Parathyroid adenoma (tissue), 2 donors: ENCODE measurements around the gene DIP2C.

Experiments used
- H2AFZ ChIP-seq: fragments of 300-600 bp; sonication (generic); one replicate; pipeline ENCODE4 v1.7.0; 2017; ENCODE audit warnings: antibody characterized with exemption, mild to moderate bottlenecking
- H3K27ac ChIP-seq: fragments of 300-600 bp; sonication (generic); one replicate; pipeline ENCODE4 v1.7.0; 2017
- H3K27me3 ChIP-seq: fragments of 300-600 bp; sonication (generic); one replicate; pipeline ENCODE4 v1.7.0; 2017; ENCODE audit warnings: low read length; ENCODE audit not compliant: control insufficient read depth, insufficient read depth
- H3K36me3 ChIP-seq: fragments of 300-600 bp; sonication (generic); one replicate; pipeline ENCODE4 v1.7.0; 2017; ENCODE audit warnings: low read length; ENCODE audit not compliant: control insufficient read depth, insufficient read depth
- H3K4me1 ChIP-seq: fragments of 300-600 bp; sonication (generic); one replicate; pipeline ENCODE4 v1.7.0; 2017; ENCODE audit warnings: control low read depth
- H3K4me2 ChIP-seq: fragments of 300-600 bp; sonication (generic); one replicate; pipeline ENCODE4 v1.7.0; 2017; ENCODE audit warnings: low read length
- H3K4me3 ChIP-seq: fragments of 300-600 bp; sonication (generic); one replicate; pipeline ENCODE4 v1.7.0; 2017; ENCODE audit warnings: low read depth, low read length
- H3K79me2 ChIP-seq: fragments of 300-600 bp; sonication (generic); one replicate; pipeline ENCODE4 v1.7.0; 2017; ENCODE audit warnings: control low read depth
- H3K9ac ChIP-seq: fragments of 300-600 bp; sonication (generic); one replicate; pipeline ENCODE4 v1.7.0; 2017; ENCODE audit warnings: mild to moderate bottlenecking
- H3K9me3 ChIP-seq: fragments of 300-600 bp; sonication (generic); one replicate; pipeline ENCODE4 v1.7.0; 2017; ENCODE audit warnings: low read length; ENCODE audit not compliant: control insufficient read depth
- CTCF ChIP-seq: fragments of 300-600 bp; sonication (generic); IDR thresholded peaks from one replicate; pipeline ENCODE4 v1.7.0; 2017; ENCODE audit warnings: antibody characterized with exemption, mild to moderate bottlenecking
- donor health status: primary hyperparathyroidism.

Gene DIP2C

GRCh38 chr10:405648-406047 lies 283.8 kb downstream of the DIP2C start:
- H3K4me3 ChIP-seq: no peak overlapping the region
- H3K36me3 ChIP-seq: no peaks in the 10 kb centered on the region
- no peaks in the 10 kb centered on the region for H3K27me3 ChIP-seq
- no peaks in the 10 kb centered on the region for H3K79me2 ChIP-seq
- no peaks in the 10 kb centered on the region for H3K9me3 ChIP-seq
- no peak overlapping the region for H3K4me2 ChIP-seq
- H2AFZ ChIP-seq: peak overlapping the region; percentile 42
- H3K9ac ChIP-seq: no peak overlapping the region
- TF ChIP-seq CTCF: no peak
- H3K4me1 ChIP-seq: peaks cover 8% of the 10 kb centered on the region
- peak overlapping the region; percentile 57 for H3K27ac ChIP-seq

- Histone ChIP-seq H3K36me3 (no peaks in the 10 kb centered on the region), H3K27me3 (no peaks in the 10 kb centered on the region), H3K27ac (peak overlapping the region; percentile 57)
Measured at GRCh38 chr10:404991-405390, 284.5 kb downstream of the DIP2C start.

GRCh38 chr10:404346-404745 lies 285.1 kb downstream of the DIP2C start:
- Histone ChIP-seq H3K27ac (no peak overlapping the region), H2AFZ (no peak overlapping the region), H3K27me3 (no peaks in the 10 kb centered on the region), H3K36me3 (no peaks in the 10 kb centered on the region), H3K79me2 (no peaks in the 10 kb centered on the region), H3K4me2 (no peak overlapping the region), H3K4me1 (peaks cover 8% of the 10 kb centered on the region), H3K4me3 (no peak overlapping the region), H3K9ac (no peak overlapping the region), H3K9me3 (no peaks in the 10 kb centered on the region)
- TF ChIP-seq CTCF: no peak

More at GRCh38 chr10:404991-405390, 284.5 kb downstream of the DIP2C start:
- no peaks in the 10 kb centered on the region for H3K79me2 ChIP-seq
- no peak for TF ChIP-seq CTCF
- H3K4me1 ChIP-seq: peaks cover 8% of the 10 kb centered on the region
- H3K4me2 ChIP-seq: no peak overlapping the region
- no peak overlapping the region for H3K4me3 ChIP-seq
- H2AFZ ChIP-seq: no peak overlapping the region
- H3K9ac ChIP-seq: no peak overlapping the region
- no peaks in the 10 kb centered on the region for H3K9me3 ChIP-seq

DNA sequence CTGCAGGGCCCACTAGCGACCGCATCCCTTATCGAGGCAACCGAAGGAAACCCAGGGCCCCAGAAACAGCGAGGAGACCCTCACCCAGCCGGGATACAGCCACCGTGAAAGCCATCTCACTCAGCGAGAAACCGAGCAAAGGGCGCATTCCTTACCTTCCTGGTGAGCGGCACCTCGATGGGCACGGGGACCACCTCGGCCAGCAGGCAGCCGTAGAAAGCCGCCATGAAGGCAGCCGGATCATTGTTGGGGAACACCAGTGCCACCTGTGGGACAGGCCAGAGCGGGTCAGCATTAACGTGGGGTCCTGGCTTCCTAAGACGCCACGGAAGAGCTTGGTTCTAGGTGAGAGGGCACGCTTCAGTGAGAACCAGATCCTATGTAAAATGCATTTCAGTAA lies 290.5 kb downstream of the DIP2C start:
- Histone ChIP-seq H3K4me1 (peaks cover 28% of the 10 kb centered on the region), H3K27ac (no peak overlapping the region), H3K9ac (no peak overlapping the region), H3K4me2 (no peak overlapping the region), H3K27me3 (no peaks in the 10 kb centered on the region), H3K9me3 (no peaks in the 10 kb centered on the region), H3K79me2 (no peaks in the 10 kb centered on the region), H3K36me3 (no peaks in the 10 kb centered on the region), H2AFZ (no peak overlapping the region), H3K4me3 (no peak overlapping the region)
- TF ChIP-seq CTCF: no peak

- H3K27ac ChIP-seq: peak overlapping the region; percentile 84
- TF ChIP-seq CTCF: peak; percentile 16
Measured at GRCh38 chr10:397321-398068, 292.0 kb downstream of the DIP2C start.

More at GRCh38 chr10:397321-398068, 292.0 kb downstream of the DIP2C start:
- peaks cover 28% of the 10 kb centered on the region for H3K4me1 ChIP-seq
- no peak overlapping the region for H3K9ac ChIP-seq
- no peaks in the 10 kb centered on the region for H3K27me3 ChIP-seq
- no peaks in the 10 kb centered on the region for H3K79me2 ChIP-seq
- peak overlapping the region; percentile 59 for H2AFZ ChIP-seq
- H3K4me2 ChIP-seq: peak overlapping the region; percentile 42
- no peaks in the 10 kb centered on the region for H3K9me3 ChIP-seq
- no peaks in the 10 kb centered on the region for H3K36me3 ChIP-seq
- H3K4me3 ChIP-seq: no peak overlapping the region
